ENCODE results near the gene ADAT3.

ADAT3 gene

GRCh38 chr19:1931445-1931844 is 26.2 kb downstream of the ADAT3 start:
- H3F3A ChIP-seq (ENCODE audit: insufficient read depth, low read length), result 0 out of 2 replicates have a peak, but pooled peaks cover 3% of the 10 kb centered on the region
- no peak overlapping the region for H2AFZ ChIP-seq (ENCODE audit: low read length)
- H3K9me3 ChIP-seq (replicated peaks; ENCODE audit: insufficient read depth, low read length), result no peaks in the 10 kb centered on the region
- no peaks in the 10 kb centered on the region for H3K36me3 ChIP-seq (replicated peaks; ENCODE audit: insufficient read depth, low read length)
- no peak overlapping the region for H3K27ac ChIP-seq (ENCODE audit: low read length)
- H3K9ac ChIP-seq (ENCODE audit: low read length), result no peak overlapping the region
- peaks cover 5% of the 10 kb centered on the region; the same call in 1 of the 2 replicates for H3K4me1 ChIP-seq (ENCODE audit: low read length)
- TF ChIP-seq EZH2phosphoT487 (IDR thresholded peaks at IDR 0.05; ENCODE audit: low read length), result no peak
- TF ChIP-seq EZH2 (optimal IDR thresholded peaks at IDR 0.05; ENCODE audit: low read depth, low read length), result no peak
- TF ChIP-seq, protein P1, sequence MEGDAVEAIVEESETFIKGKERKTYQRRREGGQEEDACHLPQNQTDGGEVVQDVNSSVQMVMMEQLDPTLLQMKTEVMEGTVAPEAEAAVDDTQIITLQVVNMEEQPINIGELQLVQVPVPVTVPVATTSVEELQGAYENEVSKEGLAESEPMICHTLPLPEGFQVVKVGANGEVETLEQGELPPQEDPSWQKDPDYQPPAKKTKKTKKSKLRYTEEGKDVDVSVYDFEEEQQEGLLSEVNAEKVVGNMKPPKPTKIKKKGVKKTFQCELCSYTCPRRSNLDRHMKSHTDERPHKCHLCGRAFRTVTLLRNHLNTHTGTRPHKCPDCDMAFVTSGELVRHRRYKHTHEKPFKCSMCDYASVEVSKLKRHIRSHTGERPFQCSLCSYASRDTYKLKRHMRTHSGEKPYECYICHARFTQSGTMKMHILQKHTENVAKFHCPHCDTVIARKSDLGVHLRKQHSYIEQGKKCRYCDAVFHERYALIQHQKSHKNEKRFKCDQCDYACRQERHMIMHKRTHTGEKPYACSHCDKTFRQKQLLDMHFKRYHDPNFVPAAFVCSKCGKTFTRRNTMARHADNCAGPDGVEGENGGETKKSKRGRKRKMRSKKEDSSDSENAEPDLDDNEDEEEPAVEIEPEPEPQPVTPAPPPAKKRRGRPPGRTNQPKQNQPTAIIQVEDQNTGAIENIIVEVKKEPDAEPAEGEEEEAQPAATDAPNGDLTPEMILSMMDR (IDR thresholded peaks at IDR 0.05; ENCODE audit: low read length), result no peak
- H4K20me1 ChIP-seq (ENCODE audit: insufficient read depth, low read length), result no peaks in the 10 kb centered on the region
- no peak overlapping the region for H3K4me3 ChIP-seq (ENCODE audit: low read length)
- no peak overlapping the region for H3K4me2 ChIP-seq (ENCODE audit: low read depth, low read length)
- H3K79me2 ChIP-seq (ENCODE audit: low read length), result no peaks in the 10 kb centered on the region
- H3K27me3 ChIP-seq (replicated peaks; ENCODE audit: insufficient read depth, low read length), result no peaks in the 10 kb centered on the region; the same call in 1 of the 2 replicates
- DNase-seq, result no peak
- no peaks in the 10 kb centered on the region for H3K9me2 ChIP-seq (replicated peaks; ENCODE audit: insufficient read depth, low read length)

GRCh38 chr19:1932395-1932794 is 27.2 kb downstream of the ADAT3 start:
- H2AFZ ChIP-seq (ENCODE audit: low read length), result no peak overlapping the region
- 0 out of 2 replicates have a peak, but pooled peaks cover 3% of the 10 kb centered on the region for H3F3A ChIP-seq (ENCODE audit: insufficient read depth, low read length)
- no peak for DNase-seq
- no peak overlapping the region for H3K9ac ChIP-seq (ENCODE audit: low read length)
- H3K79me2 ChIP-seq (ENCODE audit: low read length), result no peaks in the 10 kb centered on the region
- H3K27me3 ChIP-seq (replicated peaks; ENCODE audit: insufficient read depth, low read length), result no peaks in the 10 kb centered on the region; the same call in 1 of the 2 replicates
- no peaks in the 10 kb centered on the region for H3K9me2 ChIP-seq (replicated peaks; ENCODE audit: insufficient read depth, low read length)
- no peak overlapping the region for H3K4me2 ChIP-seq (ENCODE audit: low read depth, low read length)
- TF ChIP-seq EZH2phosphoT487 (IDR thresholded peaks at IDR 0.05; ENCODE audit: low read length), result no peak
- TF ChIP-seq, protein P1 (IDR thresholded peaks at IDR 0.05; ENCODE audit: low read length), result no peak
- no peak for TF ChIP-seq EZH2 (optimal IDR thresholded peaks at IDR 0.05; ENCODE audit: low read depth, low read length)
- peaks cover 5% of the 10 kb centered on the region; the same call in 1 of the 2 replicates for H3K4me1 ChIP-seq (ENCODE audit: low read length)
- no peaks in the 10 kb centered on the region for H4K20me1 ChIP-seq (ENCODE audit: insufficient read depth, low read length)
- H3K27ac ChIP-seq (ENCODE audit: low read length), result no peak overlapping the region
- H3K9me3 ChIP-seq (replicated peaks; ENCODE audit: insufficient read depth, low read length), result no peaks in the 10 kb centered on the region
- no peak overlapping the region for H3K4me3 ChIP-seq (ENCODE audit: low read length)
- no peaks in the 10 kb centered on the region for H3K36me3 ChIP-seq (replicated peaks; ENCODE audit: insufficient read depth, low read length)

DNA sequence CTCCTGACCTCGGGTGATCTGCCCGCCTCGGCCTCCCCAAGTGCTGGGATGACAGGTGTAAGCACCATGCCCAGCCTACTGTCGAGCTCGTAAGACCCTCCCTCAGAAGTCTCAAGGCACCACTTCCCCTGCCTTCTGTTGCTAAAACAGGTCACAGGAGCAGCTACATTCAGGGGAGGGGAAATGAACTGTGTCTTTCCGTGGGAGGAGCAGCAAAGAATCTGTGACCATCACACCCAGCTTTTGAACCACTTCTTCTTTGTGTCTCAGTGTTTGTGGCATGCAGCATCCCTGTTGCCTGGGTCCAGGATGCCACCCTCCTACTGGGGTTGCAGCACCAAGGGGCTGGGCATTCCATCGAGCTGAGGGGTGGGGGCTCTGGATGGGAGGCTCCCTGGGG is 28.0 kb downstream of the ADAT3 start:
- Histone ChIP-seq H3K4me2 (ENCODE audit: low read depth, low read length) (no peak overlapping the region), H3K27me3 (replicated peaks; ENCODE audit: insufficient read depth, low read length) (no peaks in the 10 kb centered on the region; the same call in 1 of the 2 replicates), H3K4me1 (ENCODE audit: low read length) (peaks cover 5% of the 10 kb centered on the region; the same call in 1 of the 2 replicates), H3K4me3 (ENCODE audit: low read length) (no peak overlapping the region), H3K27ac (ENCODE audit: low read length) (no peak overlapping the region), H3F3A (ENCODE audit: insufficient read depth, low read length) (0 out of 2 replicates have a peak, but pooled peaks cover 3% of the 10 kb centered on the region), H2AFZ (ENCODE audit: low read length) (no peak overlapping the region), H3K9ac (ENCODE audit: low read length) (no peak overlapping the region), H3K79me2 (ENCODE audit: low read length) (no peaks in the 10 kb centered on the region), H3K9me3 (replicated peaks; ENCODE audit: insufficient read depth, low read length) (no peaks in the 10 kb centered on the region), H4K20me1 (ENCODE audit: insufficient read depth, low read length) (no peaks in the 10 kb centered on the region), H3K9me2 (replicated peaks; ENCODE audit: insufficient read depth, low read length) (no peaks in the 10 kb centered on the region), H3K36me3 (replicated peaks; ENCODE audit: insufficient read depth, low read length) (no peaks in the 10 kb centered on the region)
- no peak for DNase-seq
- no peak for TF ChIP-seq EZH2 (optimal IDR thresholded peaks at IDR 0.05; ENCODE audit: low read depth, low read length)
- TF ChIP-seq EZH2phosphoT487 (IDR thresholded peaks at IDR 0.05; ENCODE audit: low read length), result no peak
- TF ChIP-seq, protein P1 (IDR thresholded peaks at IDR 0.05; ENCODE audit: low read length), result no peak
